ENCODE measurements around the gene FNDC8. TPM values are rescaled to one million over a fixed set of nuclear protein-coding genes. Genes with fewer than 3 reads are reported as not detected.
"Not testable (repeated sequence)": the region's sequence is repeated elsewhere in the genome, so short reads cannot be mapped to it uniquely, and the experiment has no call there.

The FNDC8 gene
- total RNA-seq, 2 donors from 2014 or later, result not detected

GRCh38 chr17:35089586-35090296, 31.7 kb upstream of the FNDC8 start:
- no peak for DNase-seq
- H3K4me1 ChIP-seq, result peaks cover 25% of the 10 kb centered on the region
- intact Hi-C loops (cut with DNase I), result no loop called here
- H3K9me3 ChIP-seq, result no peaks in the 10 kb centered on the region
- TF ChIP-seq POLR2A (IDR thresholded peaks at IDR 0.05) (no peak), CTCF (IDR thresholded peaks at IDR 0.05) (peak in 2 of 7 experiments; percentile 18 to 29)
- H3K27me3 ChIP-seq, result no peaks in the 10 kb centered on the region
- H3K4me3 ChIP-seq, result no peak overlapping the region
- ATAC-seq, result peak; percentile 2
- no peaks in the 10 kb centered on the region for H3K36me3 ChIP-seq (replicated peaks in 1 of 2; ENCODE audit: insufficient read depth in 1 of 2, low read depth in 2 of 2)
- H3K27ac ChIP-seq, result peak overlapping the region in 2 of 4 donors; percentile 89 to 94
- WGBS, 2 donors, result 36 to 88% methylated on average over 10 to 22 of the region's 22 CpGs

GRCh38 chr17:35090707-35091106, 30.7 kb upstream of the FNDC8 start:
- H3K36me3 ChIP-seq (replicated peaks in 1 of 2; ENCODE audit: insufficient read depth in 1 of 2, low read depth in 2 of 2); DNase-seq; intact Hi-C loops (cut with DNase I); H3K4me3 ChIP-seq; H3K27ac ChIP-seq; H3K9me3 ChIP-seq; ATAC-seq; H3K27me3 ChIP-seq: not testable (repeated sequence)
- H3K4me1 ChIP-seq, result peaks cover 25% of the 10 kb centered on the region
- 87 to 90% methylated on average over 11 of the region's 11 CpGs for WGBS, 2 donors

- ATAC-seq, result no peak
- 70 to 82% methylated on average over 2 of the region's 2 CpGs for WGBS, 2 donors
- intact Hi-C loops (cut with DNase I), result no loop called here
These were observed 26.5 kb upstream of the FNDC8 start for GRCh38 chr17:35094902-35095301.

GRCh38 chr17:35095741-35096140, 25.7 kb upstream of the FNDC8 start:
- no peak overlapping the region for H3K27ac ChIP-seq
- 100% methylated on average over 1 of the region's 1 CpG for WGBS, 2 donors

More at GRCh38 chr17:35094902-35095301, 26.5 kb upstream of the FNDC8 start:
- no peak for DNase-seq
- H3K27me3 ChIP-seq, result no peaks in the 10 kb centered on the region
- H3K9me3 ChIP-seq, result no peaks in the 10 kb centered on the region
- H3K36me3 ChIP-seq (replicated peaks in 1 of 2; ENCODE audit: insufficient read depth in 1 of 2, low read depth in 2 of 2), result peaks cover 0 to 3% of the 10 kb centered on the region in 2 donors
- no peak overlapping the region for H3K4me3 ChIP-seq
- TF ChIP-seq POLR2A (IDR thresholded peaks at IDR 0.05) (no peak), CTCF (IDR thresholded peaks at IDR 0.05) (no peak)
- H3K4me1 ChIP-seq, result peaks cover under 1% of the 10 kb centered on the region
- H3K27ac ChIP-seq, result no peak overlapping the region

GRCh38 chr17:35097776-35098175, 23.6 kb upstream of the FNDC8 start:
- Histone ChIP-seq H3K27me3 (no peaks in the 10 kb centered on the region), H3K36me3 (replicated peaks in 1 of 2; ENCODE audit: insufficient read depth in 1 of 2, low read depth in 2 of 2) (peaks cover 0 to 5% of the 10 kb centered on the region in 2 donors), H3K27ac (no peak overlapping the region), H3K4me3 (no peak overlapping the region), H3K4me1 (no peaks in the 10 kb centered on the region), H3K9me3 (no peaks in the 10 kb centered on the region)
- no peak for ATAC-seq
- 97% methylated on average over 2 of the region's 2 CpGs for WGBS, 2 donors
- no peak for TF ChIP-seq POLR2A (IDR thresholded peaks at IDR 0.05)
- TF ChIP-seq CTCF (IDR thresholded peaks at IDR 0.05), result no peak
- intact Hi-C loops (cut with DNase I), result no loop called here
- DNase-seq, result no peak

More at GRCh38 chr17:35095741-35096140, 25.7 kb upstream of the FNDC8 start:
- intact Hi-C loops (cut with DNase I), result no loop called here
- DNase-seq, result no peak
- H3K27me3 ChIP-seq, result no peaks in the 10 kb centered on the region
- H3K4me1 ChIP-seq, result no peaks in the 10 kb centered on the region
- H3K36me3 ChIP-seq (replicated peaks in 1 of 2; ENCODE audit: insufficient read depth in 1 of 2, low read depth in 2 of 2), result peaks cover 0 to 4% of the 10 kb centered on the region in 2 donors
- ATAC-seq, result no peak
- TF ChIP-seq CTCF (IDR thresholded peaks at IDR 0.05) (no peak), POLR2A (IDR thresholded peaks at IDR 0.05) (no peak)
- H3K4me3 ChIP-seq, result no peak overlapping the region
- H3K9me3 ChIP-seq, result no peaks in the 10 kb centered on the region
